ENCODE measurements around the gene MED8. TPM values are rescaled to one million over a fixed set of nuclear protein-coding genes. Genes with fewer than 3 reads are reported as not detected.

MED8 gene
- total and polyA plus RNA-seq, 9 of the 15 experiments (the other 6 are each of a cell fraction or from before 2014, with no cell fraction given) = 23.0 to 120 (median 56.4) TPM

GRCh38 chr1:43367904-43368645, 21.5 kb downstream of the MED8 start, which contains the start of gene ELOVL1 (continued):
- TF ChIP-seq STAT6 (CRISPR knock-in tag; IDR thresholded peaks at IDR 0.05) (peak; percentile 91; the same call in 1 of the 2 replicates), U2AF1 (optimal IDR thresholded peaks at IDR 0.05; ENCODE audit: low read depth, low read length) (no peak), ZNF518B (CRISPR knock-in tag; IDR thresholded peaks at IDR 0.05) (no peak), PCBP2 (IDR thresholded peaks at IDR 0.05; ENCODE audit: low read depth, low read length, poor library complexity, severe bottlenecking) (no peak), THRAP3 (IDR thresholded peaks at IDR 0.05; ENCODE audit: borderline replicate concordance) (no peak), TBP (optimal IDR thresholded peaks at IDR 0.05; ENCODE audit: low read depth, low read length) (peak; percentile 68), PHF21A (IDR thresholded peaks at IDR 0.05; ENCODE audit: borderline replicate concordance, low read depth) (peak; percentile 85; the same call in 1 of the 2 replicates), BDP1 (IDR thresholded peaks at IDR 0.05; ENCODE audit: insufficient read depth, insufficient read length) (no peak), HDAC1 (IDR thresholded peaks at IDR 0.05) (peak in 1 of 2 experiments; percentile 90; a peak in 2 of 4 replicates), FOXJ3 (CRISPR knock-in tag; IDR thresholded peaks at IDR 0.05) (no peak), NEUROD1 (IDR thresholded peaks at IDR 0.05; ENCODE audit: borderline replicate concordance, low read depth, low read length, partially characterized antibody) (no peak), TCF7L2 (IDR thresholded peaks at IDR 0.05; ENCODE audit: low read depth, low read length) (peak; percentile 46; the same call in 1 of the 2 replicates), CHD2 (IDR thresholded peaks at IDR 0.05; ENCODE audit: low read depth, low read length) (peak; percentile 43; the same call in 1 of the 2 replicates), ZNF23 (CRISPR knock-in tag; IDR thresholded peaks at IDR 0.05) (no peak), KDM1A (IDR thresholded peaks at IDR 0.05) (peak; percentile 58 to 75), CCNT2 (IDR thresholded peaks at IDR 0.05; ENCODE audit: borderline replicate concordance, extremely low read depth, insufficient read length, low read depth, low read length) (peak; percentile 87), THAP12 (CRISPR knock-in tag; IDR thresholded peaks at IDR 0.05) (peak; percentile 87), POLR2A (conservative IDR thresholded peaks at IDR 0.05) (peak; percentile 92)
